Stimulated activated CD4-positive, alpha-beta T cell treated with anti-CD3 and anti-CD28 coated beads, Interleukin-2, amount 100 ng/mL, for 48 hours (primary cell): ENCODE results near the gene CABYR.

ENCODE experiments used
- DNase-seq, 2 donors: peaks; one replicate each; pipeline ENCODE4 v3.0.0-alpha.2; 2020

Gene CABYR

GRCh38 chr18:24195296-24196053 lies 56.6 kb downstream of the CABYR start:
- no peak for DNase-seq

- no peak for DNase-seq
Measured at GRCh38 chr18:24196764-24197163, 57.9 kb downstream of the CABYR start.

GRCh38 chr18:24197412-24197811 lies 58.5 kb downstream of the CABYR start:
- no peak for DNase-seq

GRCh38 chr18:24198461-24198860 lies 59.6 kb downstream of the CABYR start:
- DNase-seq = no peak

- DNase-seq = no peak
Measured at GRCh38 chr18:24199372-24199962, 60.6 kb downstream of the CABYR start.

GRCh38 chr18:24200494-24201290 lies 61.8 kb downstream of the CABYR start:
- no peak for DNase-seq

GRCh38 chr18:24201699-24202687 lies 63.1 kb downstream of the CABYR start:
- no peak for DNase-seq

- no peak for DNase-seq
Measured at GRCh38 chr18:24204904-24205303, 66.0 kb downstream of the CABYR start.

GRCh38 chr18:24208270-24209035 lies 69.6 kb downstream of the CABYR start:
- DNase-seq = no peak

- DNase-seq = no peak
Measured at GRCh38 chr18:24209558-24209957, 70.7 kb downstream of the CABYR start.
